D721Med (cell line): ENCODE data around the gene CDKL2.

ENCODE experiments used
- DNase-seq: peaks from one replicate; pipeline ENCODE4 v3.0.0; 2011; ENCODE audit warnings: low spot score; ENCODE audit not compliant: insufficient read length
- FAIRE-seq: peaks from 2 replicates; lab custom pipeline; 2011; peaks lifted over from hg19 to GRCh38; lab: Jason Lieb, UNC
- TF ChIP-seq, protein P1 (sequence below): IDR thresholded peaks from 2 replicates; pipeline ENCODE4 v1.5.1; 2012; ENCODE audit warnings: mild to moderate bottlenecking, control low read depth; ENCODE audit not compliant: insufficient read depth; ENCODE audit errors: missing control alignments

The CDKL2 gene

GRCh38 chr4:75639124-75639695, 8.9 kb upstream of the CDKL2 start:
- TF ChIP-seq, protein P1, sequence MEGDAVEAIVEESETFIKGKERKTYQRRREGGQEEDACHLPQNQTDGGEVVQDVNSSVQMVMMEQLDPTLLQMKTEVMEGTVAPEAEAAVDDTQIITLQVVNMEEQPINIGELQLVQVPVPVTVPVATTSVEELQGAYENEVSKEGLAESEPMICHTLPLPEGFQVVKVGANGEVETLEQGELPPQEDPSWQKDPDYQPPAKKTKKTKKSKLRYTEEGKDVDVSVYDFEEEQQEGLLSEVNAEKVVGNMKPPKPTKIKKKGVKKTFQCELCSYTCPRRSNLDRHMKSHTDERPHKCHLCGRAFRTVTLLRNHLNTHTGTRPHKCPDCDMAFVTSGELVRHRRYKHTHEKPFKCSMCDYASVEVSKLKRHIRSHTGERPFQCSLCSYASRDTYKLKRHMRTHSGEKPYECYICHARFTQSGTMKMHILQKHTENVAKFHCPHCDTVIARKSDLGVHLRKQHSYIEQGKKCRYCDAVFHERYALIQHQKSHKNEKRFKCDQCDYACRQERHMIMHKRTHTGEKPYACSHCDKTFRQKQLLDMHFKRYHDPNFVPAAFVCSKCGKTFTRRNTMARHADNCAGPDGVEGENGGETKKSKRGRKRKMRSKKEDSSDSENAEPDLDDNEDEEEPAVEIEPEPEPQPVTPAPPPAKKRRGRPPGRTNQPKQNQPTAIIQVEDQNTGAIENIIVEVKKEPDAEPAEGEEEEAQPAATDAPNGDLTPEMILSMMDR, result no peak
- no peak for FAIRE-seq

GRCh38 chr4:75637827-75638226, 7.5 kb upstream of the CDKL2 start:
- no peak for DNase-seq
- TF ChIP-seq, protein P1, result no peak
- FAIRE-seq, result no peak

More at GRCh38 chr4:75639124-75639695, 8.9 kb upstream of the CDKL2 start:
- DNase-seq, result no peak

DNA sequence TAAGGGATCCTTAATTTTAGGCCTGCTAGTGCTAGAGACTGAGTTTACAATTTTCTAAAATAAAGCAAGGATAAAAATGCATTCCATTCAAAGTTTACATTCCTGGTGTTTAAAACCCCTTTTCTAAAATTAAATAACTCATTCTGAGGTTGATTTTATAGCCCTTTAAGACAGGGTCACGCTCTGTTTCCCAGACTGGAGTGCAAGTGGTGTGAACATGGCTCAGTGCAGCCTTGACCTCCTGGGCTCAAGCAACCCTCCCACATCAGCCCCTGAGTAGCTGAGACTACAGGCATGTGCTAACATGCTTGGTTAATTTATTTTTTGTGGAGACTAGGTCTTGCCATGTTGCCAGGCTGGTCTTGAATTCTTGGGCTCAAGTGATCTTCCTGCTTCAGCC, 6.8 kb upstream of the CDKL2 start:
- DNase-seq, result no peak
- TF ChIP-seq, protein P1, result no peak
- no peak for FAIRE-seq

DNA sequence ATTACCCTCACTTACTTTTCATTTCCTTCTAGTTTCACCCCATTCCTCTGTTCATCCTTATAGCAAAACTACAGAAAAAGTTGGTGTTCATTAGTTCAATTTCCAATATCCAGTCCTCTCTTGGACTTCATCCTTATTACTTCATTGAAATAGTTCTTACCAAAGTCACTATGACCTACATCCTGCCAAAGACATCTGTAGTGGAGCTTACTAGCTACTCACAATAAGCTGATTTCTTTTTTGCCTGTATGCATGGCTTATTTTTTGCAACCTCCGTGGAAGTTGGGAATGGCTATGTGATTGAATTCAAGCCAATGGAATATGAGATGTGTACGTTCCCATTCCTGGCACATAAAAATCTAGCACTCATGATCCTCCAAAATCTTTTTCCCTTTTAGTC, 4.6 kb upstream of the CDKL2 start:
- TF ChIP-seq, protein P1, result no peak
- no peak for DNase-seq
- no peak for FAIRE-seq

- FAIRE-seq, result no peak
- DNase-seq, result no peak
- TF ChIP-seq, protein P1, result no peak
Observed at GRCh38 chr4:75634281-75634680, 4.0 kb upstream of the CDKL2 start.

DNA sequence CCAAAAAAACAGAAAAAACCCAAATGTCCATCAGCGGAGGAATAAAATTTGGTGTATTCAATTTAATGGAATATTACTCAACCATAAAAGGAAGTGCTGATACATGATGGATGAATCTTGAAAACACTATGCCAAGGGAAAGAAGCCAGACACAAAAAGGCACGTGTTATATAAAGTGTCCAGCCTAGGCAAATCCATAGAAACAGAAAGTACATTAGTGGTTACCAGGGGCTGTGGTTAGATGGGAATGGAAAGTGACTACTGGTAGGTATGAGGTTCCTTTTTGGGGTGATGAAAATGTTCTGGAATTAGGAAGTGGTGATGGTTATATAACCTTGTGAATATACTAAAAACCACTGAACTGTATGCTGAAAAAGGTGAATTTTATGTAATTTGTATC, 3.5 kb upstream of the CDKL2 start:
- FAIRE-seq (no peak), DNase-seq (no peak)
- TF ChIP-seq, protein P1, result no peak

DNA sequence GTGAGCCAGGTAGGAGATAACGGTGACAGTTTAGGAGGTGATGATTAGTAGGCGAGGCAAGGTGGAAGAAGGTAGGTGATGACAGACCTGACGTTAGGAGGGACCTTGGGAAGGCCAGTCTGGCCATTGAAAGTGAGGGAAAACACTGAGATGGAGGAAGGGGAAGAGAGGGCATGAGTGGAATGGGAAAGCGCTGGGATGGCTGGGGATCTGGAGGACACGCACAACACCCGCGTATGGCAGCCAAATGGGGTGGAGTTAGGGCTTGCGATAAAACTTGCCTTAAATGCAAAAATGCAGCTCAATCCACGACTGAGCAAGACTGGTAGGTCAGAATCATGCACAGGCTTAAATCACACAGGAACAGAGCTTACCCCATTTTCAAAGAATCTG, 605 bp upstream of the CDKL2 start:
- TF ChIP-seq, protein P1, result no peak
- FAIRE-seq (no peak), DNase-seq (no peak)
